ENCODE measurements around the gene PDCL2. TPM values are rescaled to one million over a fixed set of nuclear protein-coding genes. Genes with fewer than 3 reads are reported as not detected.

Gene PDCL2
- total and polyA plus RNA-seq, 9 of the 15 experiments (the other 6 are each of a cell fraction or from before 2014, with no cell fraction given) = 0.62 to 2.5 (median 1.2) TPM

GRCh38 chr4:55545641-55546505 is 46.2 kb downstream of the PDCL2 start (continued):
- TF ChIP-seq ZMIZ1 (IDR thresholded peaks at IDR 0.05; ENCODE audit: low read depth in 2 of 2, low read length in 2 of 2) = no peak
- no peak for TF ChIP-seq PURB (CRISPR knock-in tag; IDR thresholded peaks at IDR 0.05; ENCODE audit: low read depth)
- TF ChIP-seq ZNF436 (CRISPR knock-in tag; IDR thresholded peaks at IDR 0.05) = no peak
- no peak for TF ChIP-seq ZNF695 (CRISPR knock-in tag; IDR thresholded peaks at IDR 0.05)
- no peak for TF ChIP-seq ZNF589 (CRISPR knock-in tag; IDR thresholded peaks at IDR 0.05; ENCODE audit: low read depth)
- TF ChIP-seq SNAPC5 (CRISPR knock-in tag; IDR thresholded peaks at IDR 0.05) = no peak
- no peak for TF ChIP-seq MCM5 (IDR thresholded peaks at IDR 0.05; ENCODE audit: low read depth)
- no peak for TF ChIP-seq ZNF165 (CRISPR knock-in tag; IDR thresholded peaks at IDR 0.05; ENCODE audit: borderline replicate concordance)
- no peak for TF ChIP-seq PHB2 (IDR thresholded peaks at IDR 0.05; ENCODE audit: low read depth)
- no peak for TF ChIP-seq SRSF7 (optimal IDR thresholded peaks at IDR 0.05; ENCODE audit: low read depth, low read length)
- TF ChIP-seq ZNF280B (CRISPR knock-in tag; IDR thresholded peaks at IDR 0.05) = no peak
- no peak for TF ChIP-seq ELK3 (CRISPR knock-in tag; IDR thresholded peaks at IDR 0.05)
- no peak for TF ChIP-seq ZBTB34 (CRISPR knock-in tag; IDR thresholded peaks at IDR 0.05)
- 0 out of 2 replicates have a peak, but pooled peaks have one; percentile 37 for TF ChIP-seq PHF21A (IDR thresholded peaks at IDR 0.05; ENCODE audit: borderline replicate concordance, low read depth)
- TF ChIP-seq ZFP1 (CRISPR knock-in tag; IDR thresholded peaks at IDR 0.05) = no peak
- TF ChIP-seq HNRNPUL1 (IDR thresholded peaks at IDR 0.05; ENCODE audit: low read length) = no peak
- TF ChIP-seq CREB3L1 (IDR thresholded peaks at IDR 0.05; ENCODE audit: borderline replicate concordance, low read depth) = peak; percentile 69; the same call in 1 of the 2 replicates

Measured in K562 (cell line).